PC-9 (cell line): ENCODE measurements around the gene NRIP1. TPM values are rescaled to one million over a fixed set of nuclear protein-coding genes. Genes with fewer than 3 reads are reported as not detected.

Source experiments
- BruUV-seq: library from RNA; stranded (reverse); fragments of 400-500 nt; replicated peaks from 2 replicates; lab custom pipeline; 2021; lab: Mats Ljungman, UMichigan
- CTCF ChIA-PET: fragments of 300-600 bp; sonication (Branson Sonifier 250); formaldehyde crosslinking; loops from one replicate; lab custom pipeline; 2022; ENCODE audit warnings: antibody characterized with exemption; lab: Charles Lee
- POLR2A ChIA-PET: fragments of 300-600 bp; sonication (Branson Sonifier 250); formaldehyde crosslinking; loops from one replicate; lab custom pipeline; 2022; ENCODE audit warnings: antibody characterized with exemption; ENCODE audit not compliant: unreplicated experiment; lab: Charles Lee
- DNase-seq, 2 experiments: peaks; one replicate each; pipeline versions ENCODE4 v3.0.0 to v3.0.0-alpha.2; 2015 to 2022; ENCODE audit warnings: mixed read lengths in 1 of 2
- H2AFZ ChIP-seq: fragments of 200-600 bp; sonication (generic); 2 replicates; pipeline ENCODE4 v1.8.1; 2017; ENCODE audit warnings: antibody characterized with exemption
- H3F3A ChIP-seq: fragments of 200-600 bp; sonication (generic); 2 replicates; pipeline ENCODE4 v1.8.1; 2017; ENCODE audit warnings: antibody characterized with exemption, mild to moderate bottlenecking, low read depth; ENCODE audit not compliant: insufficient read depth
- H3K27ac ChIP-seq: fragments of 200-600 bp; sonication (generic); 2 replicates; pipeline ENCODE4 v1.6.1; 2016; ENCODE audit warnings: mixed run types
- H3K27me3 ChIP-seq: fragments of 200-600 bp; sonication (generic); 2 replicates; pipeline ENCODE4 v1.6.1; 2016; ENCODE audit warnings: low read depth, mixed run types; ENCODE audit not compliant: insufficient read depth
- H3K36me3 ChIP-seq: fragments of 200-600 bp; sonication (generic); 2 replicates; pipeline ENCODE4 v1.6.1; 2016; ENCODE audit warnings: low read depth, mixed run types
- H3K4me1 ChIP-seq: fragments of 200-600 bp; sonication (generic); replicated peaks from 2 replicates; pipeline ENCODE4 v1.6.1; 2016; ENCODE audit warnings: mixed run types; ENCODE audit not compliant: insufficient read depth
- H3K4me2 ChIP-seq: fragments of 200-600 bp; sonication (generic); 2 replicates; pipeline ENCODE4 v1.6.1; 2017; ENCODE audit warnings: mixed run types
- H3K4me3 ChIP-seq: fragments of 200-600 bp; sonication (generic); 2 replicates; pipeline ENCODE4 v1.6.1; 2016; ENCODE audit warnings: mixed run types
- H3K79me2 ChIP-seq: fragments of 200-600 bp; sonication (generic); 2 replicates; pipeline ENCODE4 v1.6.1; 2017; ENCODE audit warnings: low read depth, mixed run types
- H3K9me2 ChIP-seq: fragments of 200-600 bp; sonication (generic); 2 replicates; pipeline ENCODE4 v1.8.1; 2017; ENCODE audit warnings: mild to moderate bottlenecking; ENCODE audit not compliant: insufficient read depth
- H3K9me3 ChIP-seq: fragments of 200-600 bp; sonication (generic); 2 replicates; pipeline ENCODE4 v1.8.1; 2016; ENCODE audit warnings: low read depth; ENCODE audit not compliant: insufficient read depth
- H4K20me1 ChIP-seq: fragments of 200-600 bp; sonication (generic); 2 replicates; pipeline ENCODE4 v1.8.1; 2017; ENCODE audit not compliant: insufficient read depth
- EZH2 ChIP-seq: fragments of 200-600 bp; sonication (generic); IDR thresholded peaks from 2 replicates; pipeline ENCODE4 v1.8.0; 2017; ENCODE audit warnings: antibody characterized with exemption, low read depth
- intact Hi-C: fragments of 100-400 bp; cut with micrococcal nuclease; formaldehyde crosslinking; loops from one replicate; pipeline ENCODE4 v1.10.0; 2022; ENCODE audit not compliant: unreplicated experiment
- total RNA-seq: library from RNA; stranded (reverse); gene quantifications from 2 replicates; pipeline ENCODE4 v1.2.3, GENCODE V29; 2021
- TF ChIP-seq, protein P1 (sequence below): fragments of 200-600 bp; sonication (generic); conservative IDR thresholded peaks from 2 replicates; pipeline ENCODE4 v1.6.1; 2017; ENCODE audit warnings: mixed run types, antibody characterized with exemption, mild to moderate bottlenecking, moderate library complexity

The NRIP1 gene
- total RNA-seq, 1 experiment from 2014 or later, result 33.0 TPM

GRCh38 chr21:14926186-14926585 is 138.6 kb downstream of the NRIP1 start:
- intact Hi-C loops, result no loop called here
- no peak for DNase-seq
- H3K9me2 ChIP-seq, result no peaks in the 10 kb centered on the region
- H3K4me1 ChIP-seq, result no peaks in the 10 kb centered on the region
- no peaks in the 10 kb centered on the region for H4K20me1 ChIP-seq
- CTCF ChIA-PET, result no interaction called here
- no peak overlapping the region for H3K4me2 ChIP-seq
- POLR2A ChIA-PET, result no interaction called here
- BruUV-seq, result no TSS peak
- H3K4me3 ChIP-seq, result no peak overlapping the region
- H3K27me3 ChIP-seq, result no peaks in the 10 kb centered on the region
- no peaks in the 10 kb centered on the region for H3K9me3 ChIP-seq
- TF ChIP-seq, protein P1, sequence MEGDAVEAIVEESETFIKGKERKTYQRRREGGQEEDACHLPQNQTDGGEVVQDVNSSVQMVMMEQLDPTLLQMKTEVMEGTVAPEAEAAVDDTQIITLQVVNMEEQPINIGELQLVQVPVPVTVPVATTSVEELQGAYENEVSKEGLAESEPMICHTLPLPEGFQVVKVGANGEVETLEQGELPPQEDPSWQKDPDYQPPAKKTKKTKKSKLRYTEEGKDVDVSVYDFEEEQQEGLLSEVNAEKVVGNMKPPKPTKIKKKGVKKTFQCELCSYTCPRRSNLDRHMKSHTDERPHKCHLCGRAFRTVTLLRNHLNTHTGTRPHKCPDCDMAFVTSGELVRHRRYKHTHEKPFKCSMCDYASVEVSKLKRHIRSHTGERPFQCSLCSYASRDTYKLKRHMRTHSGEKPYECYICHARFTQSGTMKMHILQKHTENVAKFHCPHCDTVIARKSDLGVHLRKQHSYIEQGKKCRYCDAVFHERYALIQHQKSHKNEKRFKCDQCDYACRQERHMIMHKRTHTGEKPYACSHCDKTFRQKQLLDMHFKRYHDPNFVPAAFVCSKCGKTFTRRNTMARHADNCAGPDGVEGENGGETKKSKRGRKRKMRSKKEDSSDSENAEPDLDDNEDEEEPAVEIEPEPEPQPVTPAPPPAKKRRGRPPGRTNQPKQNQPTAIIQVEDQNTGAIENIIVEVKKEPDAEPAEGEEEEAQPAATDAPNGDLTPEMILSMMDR, result no peak
- no peak for TF ChIP-seq EZH2
- H3F3A ChIP-seq, result no peaks in the 10 kb centered on the region
- no peak overlapping the region for H3K27ac ChIP-seq
- H2AFZ ChIP-seq, result no peak overlapping the region
- no peaks in the 10 kb centered on the region for H3K36me3 ChIP-seq
- no peaks in the 10 kb centered on the region for H3K79me2 ChIP-seq

GRCh38 chr21:14923468-14923867 is 141.3 kb downstream of the NRIP1 start:
- no TSS peak for BruUV-seq
- TF ChIP-seq EZH2, result no peak
- TF ChIP-seq, protein P1, result no peak
- Histone ChIP-seq H2AFZ (no peak overlapping the region), H3F3A (no peaks in the 10 kb centered on the region), H3K79me2 (no peaks in the 10 kb centered on the region; the same call in 1 of the 2 replicates), H3K9me2 (no peaks in the 10 kb centered on the region), H3K9me3 (no peaks in the 10 kb centered on the region), H3K4me1 (peaks cover 11% of the 10 kb centered on the region), H3K27ac (no peak overlapping the region), H3K27me3 (no peaks in the 10 kb centered on the region), H3K4me2 (no peak overlapping the region), H3K36me3 (no peaks in the 10 kb centered on the region), H3K4me3 (no peak overlapping the region), H4K20me1 (no peaks in the 10 kb centered on the region)
- ChIA-PET POLR2A (no interaction called here), CTCF (no interaction called here)
- no peak for DNase-seq
- intact Hi-C loops, result no loop called here

GRCh38 chr21:14922980-14923379 is 141.8 kb downstream of the NRIP1 start:
- Histone ChIP-seq H3K9me2 (no peaks in the 10 kb centered on the region), H3K36me3 (no peaks in the 10 kb centered on the region), H3K9me3 (no peaks in the 10 kb centered on the region), H3K4me2 (no peak overlapping the region), H3K4me1 (peaks cover 16% of the 10 kb centered on the region), H3K27ac (no peak overlapping the region), H4K20me1 (no peaks in the 10 kb centered on the region), H3K27me3 (no peaks in the 10 kb centered on the region), H2AFZ (no peak overlapping the region), H3K79me2 (no peaks in the 10 kb centered on the region; the same call in 1 of the 2 replicates), H3K4me3 (no peak overlapping the region), H3F3A (no peaks in the 10 kb centered on the region)
- ChIA-PET POLR2A (no interaction called here), CTCF (no interaction called here)
- no peak for DNase-seq
- no peak for TF ChIP-seq EZH2
- TF ChIP-seq, protein P1, result no peak
- intact Hi-C loops, result no loop called here
- no TSS peak for BruUV-seq
